Astrocyte of the cerebellum (primary cell): Measurements from ENCODE around the gene TMEM82.

Source experiments
- DNase-seq: peaks from one replicate; pipeline ENCODE4 v3.0.0-alpha.2; 2011; ENCODE audit warnings: low read depth
- H3K4me3 ChIP-seq: 2 replicates; pipeline ENCODE4 v1.5.1; 2011; ENCODE audit warnings: mild to moderate bottlenecking, low read depth, low read length, moderate library complexity
- CTCF ChIP-seq: IDR thresholded peaks from 2 replicates; pipeline ENCODE4 v1.5.1; 2012; ENCODE audit warnings: low read length, low read depth, moderate library complexity, mild to moderate bottlenecking; ENCODE audit errors: missing control alignments
- in situ Hi-C: cut with HindIII; loops from 2 replicates; pipeline ENCODE4 v1.10.0; 2017; ENCODE audit warnings: low sequenced_read_pairs

TMEM82 gene

GRCh38 chr1:15775706-15776105 is 33.4 kb downstream of the TMEM82 start:
- no peak overlapping the region for H3K4me3 ChIP-seq
- in situ Hi-C loops = no loop called here
- TF ChIP-seq CTCF = no peak
- no peak for DNase-seq

GRCh38 chr1:15777909-15778707 is 35.8 kb downstream of the TMEM82 start:
- H3K4me3 ChIP-seq = no peak overlapping the region
- in situ Hi-C loops = no loop called here
- TF ChIP-seq CTCF = no peak
- no peak for DNase-seq

- in situ Hi-C loops = no loop called here
- DNase-seq = no peak
- H3K4me3 ChIP-seq = no peak overlapping the region
- TF ChIP-seq CTCF = no peak
Measured at GRCh38 chr1:15785683-15786082, 43.4 kb downstream of the TMEM82 start.

GRCh38 chr1:15786581-15786980 is 44.3 kb downstream of the TMEM82 start:
- in situ Hi-C loops = no loop called here
- H3K4me3 ChIP-seq = no peak overlapping the region
- DNase-seq = no peak
- TF ChIP-seq CTCF = no peak

GRCh38 chr1:15788624-15789301 is 46.5 kb downstream of the TMEM82 start:
- no peak for TF ChIP-seq CTCF
- in situ Hi-C loops = no loop called here
- H3K4me3 ChIP-seq = no peak overlapping the region
- no peak for DNase-seq

GRCh38 chr1:15796086-15796462 is 53.8 kb downstream of the TMEM82 start:
- no peak overlapping the region for H3K4me3 ChIP-seq
- DNase-seq = no peak
- no peak for TF ChIP-seq CTCF
- in situ Hi-C loops = no loop called here
